Measurements from ENCODE around the gene SSC5D.

- TF ChIP-seq SMC3 (IDR thresholded peaks at IDR 0.05; ENCODE audit: low read depth, low read length) (no peak), ZBTB33 (IDR thresholded peaks at IDR 0.05; ENCODE audit: borderline replicate concordance, low read depth) (no peak)
These were observed 5.1 kb upstream of the SSC5D start for GRCh38 chr19:55482967-55483705.
